GM21717 (cell line): ENCODE data around the gene PDILT.

Experiments used
- ATAC-seq: cut with Tn5 transposase; IDR thresholded peaks from one replicate; pipeline ENCODE4 v1.9.1; 2021; ENCODE audit warnings: mild to moderate bottlenecking, moderate library complexity; ENCODE audit not compliant: unreplicated experiment

PDILT gene

GRCh38 chr16:20402651-20403050 is 1.9 kb downstream of the PDILT start:
- ATAC-seq: no peak

- ATAC-seq: no peak
Observed at GRCh38 chr16:20401475-20402016, 3.0 kb downstream of the PDILT start.

GRCh38 chr16:20401066-20401465 is 3.5 kb downstream of the PDILT start:
- ATAC-seq: no peak

GRCh38 chr16:20399185-20399584 is 5.4 kb downstream of the PDILT start:
- ATAC-seq: no peak

GRCh38 chr16:20398603-20399002 is 5.9 kb downstream of the PDILT start:
- no peak for ATAC-seq

GRCh38 chr16:20397468-20398074 is 7.0 kb downstream of the PDILT start:
- no peak for ATAC-seq

- ATAC-seq: no peak
Observed at GRCh38 chr16:20396846-20397467, 7.6 kb downstream of the PDILT start.

GRCh38 chr16:20395946-20396345 is 8.6 kb downstream of the PDILT start:
- ATAC-seq: no peak

GRCh38 chr16:20393801-20394577 is 10.5 kb downstream of the PDILT start:
- ATAC-seq: no peak

GRCh38 chr16:20391045-20391444 is 13.5 kb downstream of the PDILT start:
- ATAC-seq: no peak

- ATAC-seq: no peak
Observed at GRCh38 chr16:20388854-20389253, 15.7 kb downstream of the PDILT start.

GRCh38 chr16:20387978-20388377 is 16.6 kb downstream of the PDILT start:
- no peak for ATAC-seq

- ATAC-seq: no peak
Observed at GRCh38 chr16:20385844-20386832, 18.4 kb downstream of the PDILT start.

- ATAC-seq: no peak
Observed at GRCh38 chr16:20383106-20384029, 21.2 kb downstream of the PDILT start.

GRCh38 chr16:20382202-20382948 is 22.2 kb downstream of the PDILT start:
- no peak for ATAC-seq

- ATAC-seq: no peak
Observed at GRCh38 chr16:20380782-20381181, 23.8 kb downstream of the PDILT start.

- no peak for ATAC-seq
Observed at GRCh38 chr16:20377181-20377580, 27.4 kb downstream of the PDILT start.

GRCh38 chr16:20372701-20373100 is 31.8 kb downstream of the PDILT start:
- ATAC-seq: no peak
